K562 (cell line): ENCODE measurements around the gene PLEKHM3. TPM values are rescaled to one million over a fixed set of nuclear protein-coding genes. Genes with fewer than 3 reads are reported as not detected.

ENCODE experiments used
- ATAC-seq: fragments of 200-7000 bp; cut with Tn5 transposase; 3 replicates; pipeline ENCODE4 v1.9.1; 2020; ENCODE audit warnings: moderate library complexity
- BruUV-seq: library from RNA; stranded (reverse); fragments of 400-500 nt; replicated peaks from 2 replicates; lab custom pipeline; 2021; lab: Mats Ljungman, UMichigan
- CTCF ChIA-PET: fragments of 300-600 bp; formaldehyde crosslinking; extraction: SDS; loops from one replicate; lab custom pipeline; 2021; ENCODE audit warnings: low intra/inter-chr PET ratio; lab: Yijun Ruan, JAX
- POLR2A ChIA-PET: fragments of 300-600, 350-650 bp; sonication (Branson Sonifier 250); formaldehyde crosslinking; extraction: SDS; loops from one replicate; lab custom pipeline; 2021; ENCODE audit warnings: antibody characterized with exemption, inconsistent platforms; lab: Yijun Ruan, JAX
- DNase-seq, 4 experiments: peaks; one replicate each; pipeline versions ENCODE4 v3.0.0 to v3.0.0-alpha.2; 2011 to 2018; ENCODE audit warnings: low spot score in 3 of 4, mixed read lengths in 3 of 4; ENCODE audit errors: extremely low read depth in 1 of 4
- FAIRE-seq: peaks from 2 replicates; lab custom pipeline; 2011; peaks lifted over from hg19 to GRCh38; lab: Jason Lieb, UNC
- H2AFZ ChIP-seq: 2 replicates; pipeline ENCODE4 v1.6.0; 2011; ENCODE audit warnings: low read depth, low read length, control low read depth, inconsistent platforms
- H3K27ac ChIP-seq: fragments of 200-600 bp; 3 replicates; pipeline ENCODE4 v1.8.0; 2011; ENCODE audit warnings: low read depth, mild to moderate bottlenecking, control low read depth, inconsistent platforms, low read length, moderate library complexity, mixed read lengths; ENCODE audit errors: extremely low read depth
- H3K27me3 ChIP-seq, 2 experiments: fragments of 300-600 bp in 1 of 2; 2 replicates in 1 of 2; 3 replicates in 1 of 2; pipeline versions ENCODE4 v1.6.0 to v1.8.0; 2011; ENCODE audit warnings: inconsistent platforms in 2 of 2, low read length in 2 of 2, mild to moderate bottlenecking in 1 of 2, mixed read lengths in 1 of 2, moderate library complexity in 1 of 2; ENCODE audit not compliant: control insufficient read depth in 2 of 2, insufficient read depth in 2 of 2
- H3K36me3 ChIP-seq: fragments of 300-600 bp; 3 replicates; pipeline ENCODE4 v1.8.0; 2011; ENCODE audit warnings: mild to moderate bottlenecking, low read length, inconsistent platforms; ENCODE audit not compliant: control insufficient read depth, insufficient read depth
- H3K4me1 ChIP-seq, 2 experiments: fragments of 200-600 bp in 1 of 2; replicated peaks in 1 of 2; 2 replicates in 1 of 2; 3 replicates in 1 of 2; pipeline versions ENCODE4 v1.5.1 to v1.8.0; 2011; ENCODE audit warnings: inconsistent platforms in 2 of 2, low read length in 2 of 2, mild to moderate bottlenecking in 1 of 2, mixed read lengths in 1 of 2, moderate library complexity in 1 of 2; ENCODE audit not compliant: control insufficient read depth in 2 of 2, insufficient read depth in 2 of 2
- H3K4me2 ChIP-seq: 2 replicates; pipeline ENCODE4 v1.6.1; 2011; ENCODE audit warnings: low read length, control low read depth, inconsistent platforms, mixed read lengths; ENCODE audit not compliant: insufficient read depth
- H3K4me3 ChIP-seq: fragments of 200-600 bp; sonication (generic), shearing (Covaris generic); 2 replicates; pipeline ENCODE4 v1.5.1; 2016; ENCODE audit warnings: control low read depth, inconsistent platforms
- H3K79me2 ChIP-seq: fragments of 200-600 bp; 3 replicates; pipeline ENCODE4 v1.8.0; 2011; ENCODE audit warnings: low read length, inconsistent platforms; ENCODE audit not compliant: control insufficient read depth, insufficient read depth
- H3K9ac ChIP-seq, 2 experiments: 2 replicates each; pipeline versions ENCODE4 v1.6.0 to v1.6.1; 2011; ENCODE audit warnings: low read depth in 2 of 2, low read length in 2 of 2, control low read depth in 1 of 2, inconsistent platforms in 1 of 2, mild to moderate bottlenecking in 1 of 2, mixed read lengths in 1 of 2; ENCODE audit not compliant: insufficient read depth in 1 of 2
- H3K9me1 ChIP-seq: one replicate; pipeline ENCODE4 v1.6.0; 2011; ENCODE audit warnings: inconsistent platforms, mild to moderate bottlenecking, low read length, moderate library complexity; ENCODE audit not compliant: control insufficient read depth, insufficient read depth
- H3K9me3 ChIP-seq: replicated peaks from 2 replicates; pipeline ENCODE4 v1.5.1; 2011; ENCODE audit warnings: low read depth, low read length, inconsistent platforms; ENCODE audit not compliant: control insufficient read depth, insufficient read depth
- H4K20me1 ChIP-seq: replicated peaks from 2 replicates; pipeline ENCODE4 v1.6.1; 2011; ENCODE audit warnings: low read length, inconsistent platforms, mixed read lengths; ENCODE audit not compliant: control insufficient read depth, insufficient read depth
- EP300 ChIP-seq: IDR thresholded peaks from 2 replicates; pipeline ENCODE4 v1.6.1; 2012; ENCODE audit warnings: low read length, improper control_type of control experiment
- FOXK1 ChIP-seq: sonication (generic); formaldehyde crosslinking; IDR thresholded peaks from 2 replicates; pipeline ENCODE4 v1.8.0; 2022; ENCODE audit warnings: missing genetic modification reagents, mild to moderate bottlenecking, borderline replicate concordance
- HDAC1 ChIP-seq, 2 experiments: fragments of 450-650 bp; IDR thresholded peaks; 2 replicates each; pipeline ENCODE4 v1.6.1; 2016 to 2017; ENCODE audit warnings: inconsistent platforms in 1 of 2, mild to moderate bottlenecking in 1 of 2, moderate library complexity in 1 of 2
- PHB2 ChIP-seq: fragments of 450-650 bp; IDR thresholded peaks from 2 replicates; pipeline ENCODE4 v1.6.1; 2017; ENCODE audit warnings: low read depth
- SMARCC2 ChIP-seq: fragments of 450-650 bp; IDR thresholded peaks from 2 replicates; pipeline ENCODE4 v1.6.1; 2017; ENCODE audit warnings: antibody characterized with exemption, moderate library complexity, mild to moderate bottlenecking, low read depth
- STAG1 ChIP-seq: sonication (generic); formaldehyde crosslinking; IDR thresholded peaks from 2 replicates; pipeline ENCODE4 v1.5.0; 2020; ENCODE audit warnings: missing genetic modification reagents, borderline replicate concordance
- TAF7 ChIP-seq: fragments of 450-650 bp; IDR thresholded peaks from 2 replicates; pipeline ENCODE4 v1.6.1; 2016; ENCODE audit warnings: missing genetic modification characterization, missing compliant biosample characterization
- ZNF586 ChIP-seq: fragments of 450-650 bp; formaldehyde crosslinking; conservative IDR thresholded peaks from 2 replicates; pipeline ENCODE4 v1.4.0; 2020; ENCODE audit warnings: mild to moderate bottlenecking, moderate library complexity
- WGBS: fragments of 100-300 bp; shearing (Covaris generic); methylation state at CpG from one replicate; pipeline ENCODE4 v1.1.6; 2016; ENCODE audit warnings: low coverage, mixed read lengths; ENCODE audit not compliant: insufficient coverage; ENCODE audit errors: missing lambda C conversion rate; 5-methylcytosine and 5-hydroxymethylcytosine counted together
- in situ Hi-C: fragments of 300-500 bp; cut with MboI; formaldehyde crosslinking; loops from 4 replicates; pipeline ENCODE4 v1.15.0; 2018; ENCODE audit warnings: inconsistent platforms, mixed read lengths
- intact Hi-C: fragments of 100-400 bp; cut with micrococcal nuclease; formaldehyde crosslinking; loops from 2 replicates; pipeline ENCODE4 v1.14.2; 2022
- polyA plus RNA-seq, 8 experiments: library from polyadenylated mRNA; depleted of rRNA in 4 of 8; stranded (reverse) in 5 of 8; unstranded in 3 of 8; fragments of >200 nt; fragmentation: Nextera tagmentation in 2 of 8; fragmentation: Illumina TruSeq in 1 of 8; extraction: Ambion mirVana in 2 of 8; extraction: Trizol in 1 of 8; gene quantifications; 2 replicates each; pipeline versions ENCODE4 v1.2.1 to v1.2.3, GENCODE V29; 2011 to 2014; ENCODE audit warnings: inconsistent platforms in 1 of 8, missing spikeins in 1 of 8
- total RNA-seq, 7 experiments: library from RNA; depleted of rRNA in 6 of 7; stranded (reverse); fragments of >200 nt in 6 of 7; fragmentation: Illumina TruSeq in 2 of 7; extraction: Trizol in 2 of 7; gene quantifications; 2 replicates each; pipeline versions ENCODE4 v1.2.1 to v1.2.3, GENCODE V29; 2011 to 2021; ENCODE audit warnings: low replicate concordance in 1 of 7
- TF ChIP-seq, protein P1 (sequence below): fragments of 200-800 bp; sonication (Bioruptor generic); IDR thresholded peaks from 2 replicates; pipeline ENCODE4 v1.6.1; 2017; ENCODE audit warnings: missing genetic modification characterization, missing compliant biosample characterization
- TF ChIP-seq, protein P2 (sequence below): sonication (generic); formaldehyde crosslinking; IDR thresholded peaks from 2 replicates; pipeline ENCODE4 v1.8.0; 2023; ENCODE audit warnings: mild to moderate bottlenecking, missing genetic modification reagents
- TF ChIP-seq, protein P3 (sequence below): sonication (generic); formaldehyde crosslinking; IDR thresholded peaks from 2 replicates; pipeline ENCODE4 v1.8.0; 2022; ENCODE audit warnings: missing genetic modification reagents, mild to moderate bottlenecking, moderate library complexity, borderline replicate concordance
- TF ChIP-seq, protein P4 (sequence below): fragments of 250-450 bp; sonication (Bioruptor Pico); IDR thresholded peaks from 2 replicates; pipeline ENCODE4 v1.6.1; 2021; ENCODE audit warnings: mild to moderate bottlenecking
- TF ChIP-seq, protein P5 (sequence below): fragments of 450-650 bp; conservative IDR thresholded peaks from 2 replicates; pipeline ENCODE4 v1.6.1; 2016; ENCODE audit warnings: missing genetic modification characterization, low read depth, mild to moderate bottlenecking, control low read depth, missing compliant biosample characterization

PLEKHM3 gene
- total and polyA plus RNA-seq, 9 of the 15 experiments (the other 6 are each of a cell fraction or from before 2014, with no cell fraction given): 0.24 to 1.6 (median 1.0) TPM

DNA sequence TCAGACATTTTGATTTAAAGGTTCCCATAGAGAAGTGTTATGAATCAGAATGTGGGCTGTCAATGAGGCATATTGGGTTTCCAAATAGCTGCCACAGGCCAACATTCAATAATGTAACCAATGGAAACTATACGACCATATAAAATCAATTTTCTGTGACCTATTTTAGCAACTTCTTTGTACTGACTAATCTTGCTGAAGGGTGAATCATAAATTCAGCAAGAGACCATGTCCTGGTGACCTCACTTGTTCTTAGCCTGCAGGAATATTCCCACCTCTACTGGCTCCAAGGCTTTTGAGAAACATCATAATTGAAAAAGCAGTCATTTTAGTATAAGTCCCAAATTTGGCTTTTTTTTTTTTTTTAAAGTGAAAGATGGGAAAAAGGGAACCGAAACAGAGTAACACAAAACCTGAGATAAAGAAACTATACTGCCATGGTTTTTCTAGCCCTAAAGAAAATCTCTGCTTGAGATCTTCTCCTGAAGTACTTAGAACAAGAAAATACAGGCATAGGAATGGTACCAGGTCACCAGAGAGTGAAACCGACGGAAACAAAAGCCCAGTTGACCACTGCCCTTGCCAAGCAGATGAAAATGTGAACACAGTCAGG lies 32.1 kb downstream of the PLEKHM3 start (continued):
- TF ChIP-seq, protein P1, sequence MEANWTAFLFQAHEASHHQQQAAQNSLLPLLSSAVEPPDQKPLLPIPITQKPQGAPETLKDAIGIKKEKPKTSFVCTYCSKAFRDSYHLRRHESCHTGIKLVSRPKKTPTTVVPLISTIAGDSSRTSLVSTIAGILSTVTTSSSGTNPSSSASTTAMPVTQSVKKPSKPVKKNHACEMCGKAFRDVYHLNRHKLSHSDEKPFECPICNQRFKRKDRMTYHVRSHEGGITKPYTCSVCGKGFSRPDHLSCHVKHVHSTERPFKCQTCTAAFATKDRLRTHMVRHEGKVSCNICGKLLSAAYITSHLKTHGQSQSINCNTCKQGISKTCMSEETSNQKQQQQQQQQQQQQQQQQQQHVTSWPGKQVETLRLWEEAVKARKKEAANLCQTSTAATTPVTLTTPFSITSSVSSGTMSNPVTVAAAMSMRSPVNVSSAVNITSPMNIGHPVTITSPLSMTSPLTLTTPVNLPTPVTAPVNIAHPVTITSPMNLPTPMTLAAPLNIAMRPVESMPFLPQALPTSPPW (CRISPR knock-in tag): no peak

DNA sequence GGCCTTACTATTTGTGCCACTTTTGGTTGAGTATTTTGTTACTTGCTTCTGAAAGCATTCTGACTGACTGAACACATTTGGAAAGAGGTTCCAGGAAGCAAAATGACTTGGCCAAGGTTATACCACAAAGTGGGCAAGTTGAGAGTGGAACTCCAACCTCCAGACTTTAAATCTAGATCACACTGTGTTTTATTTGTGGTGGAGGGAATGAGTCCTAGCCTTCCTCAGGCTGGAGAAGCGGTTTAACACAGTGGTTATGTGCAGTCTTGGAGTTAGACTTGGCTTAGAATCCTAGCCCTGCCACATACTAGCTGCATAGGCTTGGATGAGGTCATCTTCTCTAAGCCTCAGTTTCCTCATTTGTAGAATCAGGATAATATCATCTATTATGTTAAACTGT lies 33.4 kb downstream of the PLEKHM3 start:
- H2AFZ ChIP-seq: no peak overlapping the region
- POLR2A ChIA-PET: no interaction called here
- no peaks in the 10 kb centered on the region for H3K4me1 ChIP-seq
- FAIRE-seq (no peak), DNase-seq (no peak), ATAC-seq (no peak)
- H4K20me1 ChIP-seq: no peaks in the 10 kb centered on the region
- H3K4me2 ChIP-seq: no peak overlapping the region
- H3K36me3 ChIP-seq: no peaks in the 10 kb centered on the region
- no peaks in the 10 kb centered on the region for H3K9me1 ChIP-seq
- H3K9ac ChIP-seq: no peak overlapping the region
- CTCF ChIA-PET: interaction anchor here (0.5 kb wide), 1 partner anchor 50 kb away, joined by 4 read pairs; no protein-coding TSS in a partner anchor
- H3K4me3 ChIP-seq: no peak overlapping the region
- no TSS peak for BruUV-seq
- in situ Hi-C loops: no loop called here
- H3K9me3 ChIP-seq: no peaks in the 10 kb centered on the region
- H3K27me3 ChIP-seq: no peaks in the 10 kb centered on the region
- WGBS: 7% methylated on average over 1 of the region's 1 CpG
- intact Hi-C loops: no loop called here
- no peaks in the 10 kb centered on the region for H3K79me2 ChIP-seq
- no peak overlapping the region for H3K27ac ChIP-seq
- TF ChIP-seq ZNF586 (no peak), EP300 (no peak), TAF7 (tag) (no peak), STAG1 (CRISPR knock-in tag) (no peak), PHB2 (no peak), SMARCC2 (no peak), HDAC1 (IDR thresholded peaks at IDR 0.05) (no peak), FOXK1 (CRISPR knock-in tag) (no peak)
- TF ChIP-seq, protein P2, sequence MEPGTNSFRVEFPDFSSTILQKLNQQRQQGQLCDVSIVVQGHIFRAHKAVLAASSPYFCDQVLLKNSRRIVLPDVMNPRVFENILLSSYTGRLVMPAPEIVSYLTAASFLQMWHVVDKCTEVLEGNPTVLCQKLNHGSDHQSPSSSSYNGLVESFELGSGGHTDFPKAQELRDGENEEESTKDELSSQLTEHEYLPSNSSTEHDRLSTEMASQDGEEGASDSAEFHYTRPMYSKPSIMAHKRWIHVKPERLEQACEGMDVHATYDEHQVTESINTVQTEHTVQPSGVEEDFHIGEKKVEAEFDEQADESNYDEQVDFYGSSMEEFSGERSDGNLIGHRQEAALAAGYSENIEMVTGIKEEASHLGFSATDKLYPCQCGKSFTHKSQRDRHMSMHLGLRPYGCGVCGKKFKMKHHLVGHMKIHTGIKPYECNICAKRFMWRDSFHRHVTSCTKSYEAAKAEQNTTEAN (CRISPR knock-in tag): no peak
- TF ChIP-seq, protein P3, sequence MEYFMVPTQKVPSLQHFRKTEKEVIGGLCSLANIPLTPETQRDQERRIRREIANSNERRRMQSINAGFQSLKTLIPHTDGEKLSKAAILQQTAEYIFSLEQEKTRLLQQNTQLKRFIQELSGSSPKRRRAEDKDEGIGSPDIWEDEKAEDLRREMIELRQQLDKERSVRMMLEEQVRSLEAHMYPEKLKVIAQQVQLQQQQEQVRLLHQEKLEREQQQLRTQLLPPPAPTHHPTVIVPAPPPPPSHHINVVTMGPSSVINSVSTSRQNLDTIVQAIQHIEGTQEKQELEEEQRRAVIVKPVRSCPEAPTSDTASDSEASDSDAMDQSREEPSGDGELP: no peak
- TF ChIP-seq, protein P4, sequence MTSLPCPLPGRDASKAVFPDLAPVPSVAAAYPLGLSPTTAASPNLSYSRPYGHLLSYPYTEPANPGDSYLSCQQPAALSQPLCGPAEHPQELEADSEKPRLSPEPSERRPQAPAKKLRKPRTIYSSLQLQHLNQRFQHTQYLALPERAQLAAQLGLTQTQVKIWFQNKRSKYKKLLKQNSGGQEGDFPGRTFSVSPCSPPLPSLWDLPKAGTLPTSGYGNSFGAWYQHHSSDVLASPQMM (CRISPR knock-in tag): no peak
- TF ChIP-seq, protein P5, sequence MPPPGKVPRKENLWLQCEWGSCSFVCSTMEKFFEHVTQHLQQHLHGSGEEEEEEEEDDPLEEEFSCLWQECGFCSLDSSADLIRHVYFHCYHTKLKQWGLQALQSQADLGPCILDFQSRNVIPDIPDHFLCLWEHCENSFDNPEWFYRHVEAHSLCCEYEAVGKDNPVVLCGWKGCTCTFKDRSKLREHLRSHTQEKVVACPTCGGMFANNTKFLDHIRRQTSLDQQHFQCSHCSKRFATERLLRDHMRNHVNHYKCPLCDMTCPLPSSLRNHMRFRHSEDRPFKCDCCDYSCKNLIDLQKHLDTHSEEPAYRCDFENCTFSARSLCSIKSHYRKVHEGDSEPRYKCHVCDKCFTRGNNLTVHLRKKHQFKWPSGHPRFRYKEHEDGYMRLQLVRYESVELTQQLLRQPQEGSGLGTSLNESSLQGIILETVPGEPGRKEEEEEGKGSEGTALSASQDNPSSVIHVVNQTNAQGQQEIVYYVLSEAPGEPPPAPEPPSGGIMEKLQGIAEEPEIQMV (tag): no peak
